Lower lobe of right lung (tissue), 2 donors: ENCODE measurements around the gene SLC16A2. TPM values are rescaled to one million over a fixed set of nuclear protein-coding genes. Genes with fewer than 3 reads are reported as not detected.
A peak's percentile ranks its signal among the peaks of the same experiment; 100 is the strongest.

Experiments
- ATAC-seq, 2 donors: fragments of 200-7000 bp; cut with Tn5 transposase; one replicate each; pipeline ENCODE4 v1.9.1; 2020 to 2022; ENCODE audit warnings: mild to moderate bottlenecking in 2 of 2, moderate library complexity in 2 of 2
- DNase-seq: peaks from one replicate; pipeline ENCODE4 v3.0.0-alpha.2; 2020
- H3K27ac ChIP-seq: fragments of 200-600 bp; one replicate; pipeline ENCODE4 v1.8.0; 2022
- H3K27me3 ChIP-seq: fragments of 200-600 bp; one replicate; pipeline ENCODE4 v1.8.0; 2022; ENCODE audit warnings: low read depth
- H3K36me3 ChIP-seq: fragments of 200-600 bp; one replicate; pipeline ENCODE4 v1.8.0; 2022; ENCODE audit warnings: mild to moderate bottlenecking
- H3K4me1 ChIP-seq: fragments of 200-600 bp; one replicate; pipeline ENCODE4 v1.8.0; 2022
- H3K4me3 ChIP-seq: fragments of 200-600 bp; one replicate; pipeline ENCODE4 v1.8.0; 2022; ENCODE audit warnings: mild to moderate bottlenecking
- H3K9me3 ChIP-seq: fragments of 200-600 bp; one replicate; pipeline ENCODE4 v1.8.0; 2022
- intact Hi-C: fragments of 100-400 bp; cut with DNase I; formaldehyde crosslinking; loops from one replicate; pipeline ENCODE4 v1.11.0; 2022
- total RNA-seq: library from RNA; stranded (reverse); fragmentation: NEBNext Ultra II Directional; extraction: Animal tissue kit (Norgen Biotek cat#: 25700); gene quantifications from one replicate; pipeline ENCODE4 v1.2.1, GENCODE V29; 2021
- TF ChIP-seq, protein P1 (sequence below): fragments of 200-600 bp; IDR thresholded peaks from one replicate; pipeline ENCODE4 v1.8.0; 2022; ENCODE audit warnings: antibody characterized with exemption, mild to moderate bottlenecking
- donor health status: DM: no; HTN: yes; CAD: no; lungs with severe emphysema.

Gene SLC16A2
- total RNA-seq, 1 donor from 2014 or later, result 7.2 TPM

- TF ChIP-seq, protein P1, sequence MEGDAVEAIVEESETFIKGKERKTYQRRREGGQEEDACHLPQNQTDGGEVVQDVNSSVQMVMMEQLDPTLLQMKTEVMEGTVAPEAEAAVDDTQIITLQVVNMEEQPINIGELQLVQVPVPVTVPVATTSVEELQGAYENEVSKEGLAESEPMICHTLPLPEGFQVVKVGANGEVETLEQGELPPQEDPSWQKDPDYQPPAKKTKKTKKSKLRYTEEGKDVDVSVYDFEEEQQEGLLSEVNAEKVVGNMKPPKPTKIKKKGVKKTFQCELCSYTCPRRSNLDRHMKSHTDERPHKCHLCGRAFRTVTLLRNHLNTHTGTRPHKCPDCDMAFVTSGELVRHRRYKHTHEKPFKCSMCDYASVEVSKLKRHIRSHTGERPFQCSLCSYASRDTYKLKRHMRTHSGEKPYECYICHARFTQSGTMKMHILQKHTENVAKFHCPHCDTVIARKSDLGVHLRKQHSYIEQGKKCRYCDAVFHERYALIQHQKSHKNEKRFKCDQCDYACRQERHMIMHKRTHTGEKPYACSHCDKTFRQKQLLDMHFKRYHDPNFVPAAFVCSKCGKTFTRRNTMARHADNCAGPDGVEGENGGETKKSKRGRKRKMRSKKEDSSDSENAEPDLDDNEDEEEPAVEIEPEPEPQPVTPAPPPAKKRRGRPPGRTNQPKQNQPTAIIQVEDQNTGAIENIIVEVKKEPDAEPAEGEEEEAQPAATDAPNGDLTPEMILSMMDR, result no peak
- peak overlapping the region; percentile 57 for H3K4me3 ChIP-seq
- peak overlapping the region; percentile 81 for H3K27ac ChIP-seq
- intact Hi-C loops, result no loop called here
- ATAC-seq, result peak; percentile 91
- no peaks in the 10 kb centered on the region for H3K27me3 ChIP-seq
- H3K9me3 ChIP-seq, result no peaks in the 10 kb centered on the region
- H3K36me3 ChIP-seq, result no peaks in the 10 kb centered on the region
- no peaks in the 10 kb centered on the region for H3K4me1 ChIP-seq
- peak; percentile 63 for DNase-seq
Measured at GRCh38 chrX:74420196-74421035, 877 bp upstream of the SLC16A2 start.

GRCh38 chrX:74421740-74422352 lies 553 bp downstream of the SLC16A2 start:
- Histone ChIP-seq H3K36me3 (no peaks in the 10 kb centered on the region), H3K27ac (peak overlapping the region; percentile 24), H3K9me3 (no peaks in the 10 kb centered on the region), H3K4me3 (peak overlapping the region; percentile 57), H3K4me1 (no peaks in the 10 kb centered on the region), H3K27me3 (no peaks in the 10 kb centered on the region)
- TF ChIP-seq, protein P1, result no peak
- ATAC-seq (peak in 1 of 2 donors; percentile 2), DNase-seq (no peak)
- intact Hi-C loops, result no loop called here

DNA sequence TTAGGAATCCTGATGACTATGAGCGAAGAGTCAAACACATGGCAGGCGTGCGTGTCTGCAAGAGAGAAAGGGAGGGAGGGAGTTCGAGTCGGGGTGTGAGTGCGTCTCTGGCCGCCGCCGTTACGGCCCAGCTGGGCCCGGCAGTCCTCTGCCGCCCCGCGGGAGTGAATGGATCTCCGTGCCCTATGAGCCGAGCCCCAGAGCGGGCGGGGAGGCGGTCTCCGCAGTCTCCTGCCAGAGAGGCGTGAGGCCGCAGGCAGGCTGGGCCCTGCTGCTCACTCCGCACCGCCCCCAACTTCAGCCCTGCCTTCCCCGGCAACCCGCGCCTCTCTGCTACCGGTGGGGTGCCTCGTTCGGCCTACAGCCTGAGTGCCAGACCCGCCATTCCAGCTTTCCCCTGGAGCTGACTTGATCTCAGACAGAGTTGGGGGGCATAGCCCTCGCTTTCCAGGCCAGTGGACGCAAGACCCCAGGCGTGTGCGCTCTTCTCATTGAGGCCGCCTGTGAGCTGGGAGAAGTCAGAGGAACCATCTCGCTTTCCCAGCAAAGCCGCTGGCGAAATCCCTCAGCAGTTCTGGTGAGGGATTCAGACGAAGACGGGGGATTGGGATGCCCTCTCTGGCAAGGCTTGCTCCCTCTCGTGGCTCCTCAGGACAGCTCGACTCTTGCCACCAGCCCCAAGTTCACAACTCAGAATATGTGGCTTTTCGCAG lies 1.4 kb downstream of the SLC16A2 start:
- H3K9me3 ChIP-seq, result no peaks in the 10 kb centered on the region
- DNase-seq, result peak; percentile 52
- ATAC-seq, result peak; percentile 56 to 75
- TF ChIP-seq, protein P1, result no peak
- H3K27ac ChIP-seq, result peak overlapping the region; percentile 24
- peak overlapping the region; percentile 57 for H3K4me3 ChIP-seq
- no peaks in the 10 kb centered on the region for H3K36me3 ChIP-seq
- H3K4me1 ChIP-seq, result no peaks in the 10 kb centered on the region
- intact Hi-C loops, result no loop called here
- no peaks in the 10 kb centered on the region for H3K27me3 ChIP-seq

- intact Hi-C loops, result no loop called here
- Histone ChIP-seq H3K36me3 (no peaks in the 10 kb centered on the region), H3K4me3 (no peak overlapping the region), H3K27me3 (no peaks in the 10 kb centered on the region), H3K27ac (no peak overlapping the region), H3K9me3 (no peaks in the 10 kb centered on the region), H3K4me1 (no peaks in the 10 kb centered on the region)
- ATAC-seq, result no peak
- DNase-seq, result no peak
- TF ChIP-seq, protein P1, result no peak
Measured at GRCh38 chrX:74423289-74423998, 2.2 kb downstream of the SLC16A2 start.

DNA sequence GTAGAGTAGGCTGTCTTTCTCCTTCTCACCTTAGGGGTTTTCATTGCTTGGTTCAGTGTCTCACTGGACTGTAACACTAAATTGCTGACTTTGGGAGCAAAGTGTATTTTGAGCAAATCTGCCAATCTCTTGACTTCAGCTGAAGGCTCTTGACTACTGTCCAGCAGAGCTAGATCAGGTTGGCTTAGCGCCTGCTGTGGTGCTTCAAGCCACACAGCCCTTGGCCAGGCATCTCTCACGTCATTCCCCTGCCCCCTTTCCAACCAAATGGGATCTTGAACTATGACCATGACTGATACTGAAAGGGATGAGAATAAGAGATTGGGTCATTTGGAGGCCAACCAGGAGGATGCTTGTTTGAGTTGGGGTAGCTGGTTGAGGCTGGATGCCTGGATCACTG lies 4.8 kb downstream of the SLC16A2 start:
- Histone ChIP-seq H3K36me3 (no peaks in the 10 kb centered on the region), H3K9me3 (no peaks in the 10 kb centered on the region), H3K27me3 (no peaks in the 10 kb centered on the region), H3K4me3 (no peak overlapping the region), H3K27ac (no peak overlapping the region), H3K4me1 (no peaks in the 10 kb centered on the region)
- ATAC-seq (no peak), DNase-seq (no peak)
- intact Hi-C loops, result no loop called here
- TF ChIP-seq, protein P1, result no peak
